KMS-11 (cell line): ENCODE data around the gene MRPL4.

Experiments
- H2AFZ ChIP-seq: fragments of 200-600 bp; sonication (generic); 2 replicates; pipeline ENCODE4 v1.6.1; 2016; ENCODE audit warnings: antibody characterized with exemption, mixed run types, low read depth
- H3K27ac ChIP-seq: fragments of 200-600 bp; sonication (generic); 2 replicates; pipeline ENCODE4 v1.6.1; 2016; ENCODE audit warnings: mild to moderate bottlenecking, mixed run types
- H3K27me3 ChIP-seq: fragments of 200-600 bp; sonication (generic); 2 replicates; pipeline ENCODE4 v1.6.1; 2017; ENCODE audit warnings: mild to moderate bottlenecking, low read depth, mixed run types, moderate library complexity; ENCODE audit not compliant: insufficient read depth
- H3K36me3 ChIP-seq: fragments of 200-600 bp; sonication (generic); 2 replicates; pipeline ENCODE4 v1.6.1; 2017; ENCODE audit warnings: mild to moderate bottlenecking, mixed run types; ENCODE audit not compliant: insufficient read depth
- H3K4me1 ChIP-seq: fragments of 200-600 bp; sonication (generic); 2 replicates; pipeline ENCODE4 v1.6.1; 2016; ENCODE audit warnings: mild to moderate bottlenecking, low read depth, mixed run types; ENCODE audit not compliant: poor library complexity, severe bottlenecking
- H3K4me2 ChIP-seq: fragments of 200-600 bp; sonication (generic); 2 replicates; pipeline ENCODE4 v1.7.0; 2016; ENCODE audit warnings: mild to moderate bottlenecking, mixed run types
- H3K4me3 ChIP-seq: fragments of 200-600 bp; sonication (generic); IDR thresholded peaks from 2 replicates; pipeline ENCODE4 v1.6.1; 2017; ENCODE audit warnings: low read depth, low read length, mixed read lengths; ENCODE audit not compliant: insufficient read depth
- H3K79me2 ChIP-seq: fragments of 200-600 bp; sonication (generic); 2 replicates; pipeline ENCODE4 v1.6.1; 2016; ENCODE audit warnings: low read depth, mixed run types; ENCODE audit not compliant: insufficient read depth
- H3K9ac ChIP-seq: fragments of 200-600 bp; sonication (generic); 2 replicates; pipeline ENCODE4 v1.6.1; 2016; ENCODE audit warnings: mild to moderate bottlenecking, mixed run types
- H4K20me1 ChIP-seq: fragments of 200-600 bp; sonication (generic); 2 replicates; pipeline ENCODE4 v1.6.1; 2016; ENCODE audit warnings: mild to moderate bottlenecking, mixed run types; ENCODE audit not compliant: insufficient read depth
- CTCF ChIP-seq: fragments of 200-600 bp; sonication (generic); conservative IDR thresholded peaks from 2 replicates; pipeline ENCODE4 v1.6.1; 2017; ENCODE audit warnings: low read depth, mild to moderate bottlenecking, antibody characterized with exemption, low read length, moderate library complexity, mixed read lengths

MRPL4 gene

GRCh38 chr19:10207026-10207425 is 45.0 kb upstream of the MRPL4 start:
- Histone ChIP-seq H3K4me2 (no peak overlapping the region), H3K4me1 (peaks cover 63% of the 10 kb centered on the region)

GRCh38 chr19:10209315-10209714 is 42.7 kb upstream of the MRPL4 start:
- H3K27ac ChIP-seq, result no peak overlapping the region
- peaks cover 40% of the 10 kb centered on the region for H3K4me1 ChIP-seq
- H2AFZ ChIP-seq, result no peak overlapping the region
- TF ChIP-seq CTCF, result no peak
- no peaks in the 10 kb centered on the region for H4K20me1 ChIP-seq
- H3K79me2 ChIP-seq, result no peaks in the 10 kb centered on the region
- no peaks in the 10 kb centered on the region for H3K36me3 ChIP-seq
- H3K4me2 ChIP-seq, result no peak overlapping the region
- H3K27me3 ChIP-seq, result no peaks in the 10 kb centered on the region
- H3K4me3 ChIP-seq, result no peak overlapping the region
- H3K9ac ChIP-seq, result no peak overlapping the region

More at GRCh38 chr19:10207026-10207425, 45.0 kb upstream of the MRPL4 start:
- no peak overlapping the region for H3K4me3 ChIP-seq
- H3K27ac ChIP-seq, result no peak overlapping the region
- H4K20me1 ChIP-seq, result no peaks in the 10 kb centered on the region
- H3K9ac ChIP-seq, result no peak overlapping the region
- H3K36me3 ChIP-seq, result no peaks in the 10 kb centered on the region
- no peaks in the 10 kb centered on the region for H3K79me2 ChIP-seq
- TF ChIP-seq CTCF, result no peak
- H2AFZ ChIP-seq, result no peak overlapping the region
- H3K27me3 ChIP-seq, result no peaks in the 10 kb centered on the region

GRCh38 chr19:10211061-10211460 is 41.0 kb upstream of the MRPL4 start:
- TF ChIP-seq CTCF, result no peak
- Histone ChIP-seq H3K4me1 (peaks cover 22% of the 10 kb centered on the region), H3K27ac (no peak overlapping the region), H4K20me1 (no peaks in the 10 kb centered on the region), H3K4me3 (no peak overlapping the region), H3K4me2 (no peak overlapping the region), H3K9ac (no peak overlapping the region), H3K27me3 (no peaks in the 10 kb centered on the region), H3K36me3 (no peaks in the 10 kb centered on the region), H3K79me2 (no peaks in the 10 kb centered on the region), H2AFZ (no peak overlapping the region)

- Histone ChIP-seq H3K9ac (no peak overlapping the region), H3K79me2 (no peaks in the 10 kb centered on the region), H3K27ac (no peak overlapping the region), H3K36me3 (no peaks in the 10 kb centered on the region), H4K20me1 (no peaks in the 10 kb centered on the region), H3K4me2 (no peak overlapping the region), H2AFZ (no peak overlapping the region), H3K27me3 (no peaks in the 10 kb centered on the region), H3K4me3 (no peak overlapping the region), H3K4me1 (peaks cover 17% of the 10 kb centered on the region)
- TF ChIP-seq CTCF, result no peak
Observed at GRCh38 chr19:10211691-10212090, 40.3 kb upstream of the MRPL4 start.

GRCh38 chr19:10214784-10215183 is 37.2 kb upstream of the MRPL4 start:
- Histone ChIP-seq H3K27ac (no peak overlapping the region), H3K4me3 (no peak overlapping the region), H3K4me1 (peaks cover 26% of the 10 kb centered on the region), H3K36me3 (no peaks in the 10 kb centered on the region), H3K27me3 (no peaks in the 10 kb centered on the region), H3K9ac (no peak overlapping the region), H2AFZ (no peak overlapping the region), H3K79me2 (no peaks in the 10 kb centered on the region), H4K20me1 (no peaks in the 10 kb centered on the region), H3K4me2 (no peak overlapping the region)
- TF ChIP-seq CTCF, result no peak
